ENCODE data around the gene PHGDH.

Gene PHGDH

GRCh38 chr1:119711804-119712341 lies at the start of gene PHGDH:
Gene PHGDH (plus strand): TSS chr1:119711934. CDS start chr1:119712023, 89 bp downstream.
- TF ChIP-seq TARDBP (IDR thresholded peaks at IDR 0.05): no peak
- peak; percentile 53; the same call in 1 of the 2 replicates for TF ChIP-seq ELF4 (IDR thresholded peaks at IDR 0.05)
- no peak for TF ChIP-seq SUZ12 (IDR thresholded peaks at IDR 0.05)
- no peak for TF ChIP-seq FOXA1 (IDR thresholded peaks at IDR 0.05)
- TF ChIP-seq LEF1 (IDR thresholded peaks at IDR 0.05; ENCODE audit: borderline replicate concordance): no peak
- peak; percentile 41 for TF ChIP-seq L3MBTL2 (conservative IDR thresholded peaks at IDR 0.05)
- TF ChIP-seq BHLHE40 (IDR thresholded peaks at IDR 0.05; ENCODE audit: borderline replicate concordance): no peak
- peak; percentile 93 for DNase-seq (ENCODE audit: extremely low spot score)
- ChIA-PET CTCF (interaction anchor here (1.0 to 1.6 kb wide), 3 partner anchors 17 to 64 kb away, joined by 4 to 6 read pairs (median 5); partner anchors contain the start of gene ZNF697), POLR2A (interaction anchor here (0.6 to 2.7 kb wide), 29 partner anchors 9 to 468 kb away, joined by 3 to 27 read pairs (median 5); partner anchors contain the start of genes SEC22B and ZNF697)

- ChIA-PET CTCF (interaction anchor here (0.7 to 3.5 kb wide), 9 partner anchors 11 to 438 kb away, joined by 3 to 29 read pairs (median 5); no protein-coding TSS in a partner anchor), POLR2A (interaction anchor here (2.0 kb wide), 1 partner anchor 14 kb away, joined by 12 read pairs; the partner anchor contains the start of gene ZNF697)
- TF ChIP-seq LEF1 (IDR thresholded peaks at IDR 0.05; ENCODE audit: borderline replicate concordance): no peak
- TF ChIP-seq L3MBTL2 (conservative IDR thresholded peaks at IDR 0.05): no peak
- no peak for TF ChIP-seq BHLHE40 (IDR thresholded peaks at IDR 0.05; ENCODE audit: borderline replicate concordance)
- no peak for TF ChIP-seq ELF4 (IDR thresholded peaks at IDR 0.05)
- TF ChIP-seq PKNOX1 (IDR thresholded peaks at IDR 0.05): no peak
- no peak for TF ChIP-seq FOXM1 (IDR thresholded peaks at IDR 0.05; ENCODE audit: borderline replicate concordance)
- TF ChIP-seq FOXK2 (IDR thresholded peaks at IDR 0.05): no peak
- no peak for TF ChIP-seq ZNF384 (IDR thresholded peaks at IDR 0.05)
- no peak for TF ChIP-seq SP1 (IDR thresholded peaks at IDR 0.05)
- TF ChIP-seq NFRKB (IDR thresholded peaks at IDR 0.05): no peak
- TF ChIP-seq SUZ12 (IDR thresholded peaks at IDR 0.05): no peak
- no peak for TF ChIP-seq FOXA1 (IDR thresholded peaks at IDR 0.05)
- no peak for TF ChIP-seq TARDBP (IDR thresholded peaks at IDR 0.05)
- TF ChIP-seq HDGF (IDR thresholded peaks at IDR 0.05; ENCODE audit: borderline replicate concordance): no peak
- TF ChIP-seq ARNT (IDR thresholded peaks at IDR 0.05): no peak
- TF ChIP-seq CTBP1 (IDR thresholded peaks at IDR 0.05; ENCODE audit: borderline replicate concordance): no peak
- no peak for DNase-seq (ENCODE audit: extremely low spot score)
Observed at GRCh38 chr1:119662034-119662437, 49.7 kb upstream of the PHGDH start.

DNA sequence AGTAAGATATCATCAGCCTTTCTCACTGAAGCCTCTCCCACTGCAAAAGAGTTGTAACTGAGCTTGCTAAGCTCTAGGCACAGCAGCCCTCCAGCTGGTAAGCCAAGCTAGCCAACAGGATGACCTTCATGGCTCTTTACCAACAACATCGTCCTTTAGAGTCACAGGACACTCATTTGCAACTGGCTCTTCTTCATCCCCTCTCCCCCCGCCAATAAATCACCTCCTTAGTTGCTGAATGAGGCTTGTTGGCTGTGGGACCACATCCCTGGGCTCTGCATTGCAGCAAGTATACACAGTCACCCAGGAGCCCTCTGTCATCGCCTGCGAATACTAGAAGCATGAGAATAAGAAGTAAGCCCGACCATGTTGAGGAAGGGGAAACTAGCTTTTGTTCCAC lies 47.7 kb upstream of the PHGDH start:
- TF ChIP-seq SUZ12 (IDR thresholded peaks at IDR 0.05): no peak
- TF ChIP-seq FOXM1 (IDR thresholded peaks at IDR 0.05; ENCODE audit: borderline replicate concordance): no peak
- TF ChIP-seq NFRKB (IDR thresholded peaks at IDR 0.05): no peak
- TF ChIP-seq PKNOX1 (IDR thresholded peaks at IDR 0.05): no peak
- TF ChIP-seq CTBP1 (IDR thresholded peaks at IDR 0.05; ENCODE audit: borderline replicate concordance): no peak
- no peak for TF ChIP-seq LEF1 (IDR thresholded peaks at IDR 0.05; ENCODE audit: borderline replicate concordance)
- TF ChIP-seq ARNT (IDR thresholded peaks at IDR 0.05): no peak
- TF ChIP-seq BHLHE40 (IDR thresholded peaks at IDR 0.05; ENCODE audit: borderline replicate concordance): no peak
- DNase-seq (ENCODE audit: extremely low spot score): no peak
- ChIA-PET POLR2A (no interaction called here), CTCF (interaction anchor here (0.6 to 1.1 kb wide), 5 partner anchors 11 to 317 kb away, joined by 3 to 5 read pairs (median 3); no protein-coding TSS in a partner anchor)

DNA sequence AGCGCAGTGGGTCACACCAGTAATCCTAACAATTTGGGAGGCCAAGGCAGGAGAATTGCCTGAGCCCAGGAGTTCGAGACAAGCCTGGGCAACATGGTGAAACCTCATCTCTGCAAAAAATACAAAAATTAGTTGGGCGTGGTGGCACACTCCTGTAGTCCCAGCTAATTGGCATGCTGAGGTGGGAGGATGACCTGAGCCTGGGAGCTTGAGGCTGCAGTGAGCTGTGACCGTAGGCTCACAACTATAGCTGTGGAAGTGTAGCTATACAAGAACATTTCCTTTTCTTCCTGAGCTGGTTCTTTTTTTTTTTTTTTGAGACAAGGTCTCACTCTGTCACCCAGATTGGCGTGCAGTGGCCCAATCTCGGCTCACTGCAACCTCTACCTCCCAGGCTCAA lies 44.6 kb upstream of the PHGDH start:
- TF ChIP-seq FOXA1 (IDR thresholded peaks at IDR 0.05) (no peak), CTBP1 (IDR thresholded peaks at IDR 0.05; ENCODE audit: borderline replicate concordance) (no peak), HDGF (IDR thresholded peaks at IDR 0.05; ENCODE audit: borderline replicate concordance) (no peak), FOXK2 (IDR thresholded peaks at IDR 0.05) (no peak), TARDBP (IDR thresholded peaks at IDR 0.05) (no peak), LEF1 (IDR thresholded peaks at IDR 0.05; ENCODE audit: borderline replicate concordance) (no peak), SUZ12 (IDR thresholded peaks at IDR 0.05) (no peak), NFRKB (IDR thresholded peaks at IDR 0.05) (no peak), L3MBTL2 (conservative IDR thresholded peaks at IDR 0.05) (no peak), ZNF384 (IDR thresholded peaks at IDR 0.05) (no peak), FOXM1 (IDR thresholded peaks at IDR 0.05; ENCODE audit: borderline replicate concordance) (no peak), ARNT (IDR thresholded peaks at IDR 0.05) (no peak), SP1 (IDR thresholded peaks at IDR 0.05) (no peak), PKNOX1 (IDR thresholded peaks at IDR 0.05) (no peak), ELF4 (IDR thresholded peaks at IDR 0.05) (no peak), BHLHE40 (IDR thresholded peaks at IDR 0.05; ENCODE audit: borderline replicate concordance) (no peak)
- no peak for DNase-seq (ENCODE audit: extremely low spot score)
- ChIA-PET POLR2A (no interaction called here), CTCF (interaction anchor here (1.5 kb wide), 1 partner anchor 55 kb away, joined by 3 read pairs; no protein-coding TSS in a partner anchor)

- ChIA-PET POLR2A (interaction anchor here (0.9 kb wide), 1 partner anchor 43 kb away, joined by 3 read pairs; no protein-coding TSS in a partner anchor), CTCF (no interaction called here)
- DNase-seq (ENCODE audit: extremely low spot score): no peak
- TF ChIP-seq BHLHE40 (IDR thresholded peaks at IDR 0.05; ENCODE audit: borderline replicate concordance): no peak
- no peak for TF ChIP-seq CTBP1 (IDR thresholded peaks at IDR 0.05; ENCODE audit: borderline replicate concordance)
- TF ChIP-seq L3MBTL2 (conservative IDR thresholded peaks at IDR 0.05): no peak
- TF ChIP-seq TARDBP (IDR thresholded peaks at IDR 0.05): no peak
- no peak for TF ChIP-seq ELF4 (IDR thresholded peaks at IDR 0.05)
- TF ChIP-seq FOXM1 (IDR thresholded peaks at IDR 0.05; ENCODE audit: borderline replicate concordance): no peak
- no peak for TF ChIP-seq ARNT (IDR thresholded peaks at IDR 0.05)
- TF ChIP-seq PKNOX1 (IDR thresholded peaks at IDR 0.05): no peak
- no peak for TF ChIP-seq SUZ12 (IDR thresholded peaks at IDR 0.05)
- no peak for TF ChIP-seq LEF1 (IDR thresholded peaks at IDR 0.05; ENCODE audit: borderline replicate concordance)
- TF ChIP-seq SP1 (IDR thresholded peaks at IDR 0.05): no peak
- no peak for TF ChIP-seq FOXA1 (IDR thresholded peaks at IDR 0.05)
- no peak for TF ChIP-seq NFRKB (IDR thresholded peaks at IDR 0.05)
- no peak for TF ChIP-seq FOXK2 (IDR thresholded peaks at IDR 0.05)
- TF ChIP-seq ZNF384 (IDR thresholded peaks at IDR 0.05): no peak
Observed at GRCh38 chr1:119670898-119671297, 40.8 kb upstream of the PHGDH start.
